Measurements from ENCODE around the gene NGFR.

DNA sequence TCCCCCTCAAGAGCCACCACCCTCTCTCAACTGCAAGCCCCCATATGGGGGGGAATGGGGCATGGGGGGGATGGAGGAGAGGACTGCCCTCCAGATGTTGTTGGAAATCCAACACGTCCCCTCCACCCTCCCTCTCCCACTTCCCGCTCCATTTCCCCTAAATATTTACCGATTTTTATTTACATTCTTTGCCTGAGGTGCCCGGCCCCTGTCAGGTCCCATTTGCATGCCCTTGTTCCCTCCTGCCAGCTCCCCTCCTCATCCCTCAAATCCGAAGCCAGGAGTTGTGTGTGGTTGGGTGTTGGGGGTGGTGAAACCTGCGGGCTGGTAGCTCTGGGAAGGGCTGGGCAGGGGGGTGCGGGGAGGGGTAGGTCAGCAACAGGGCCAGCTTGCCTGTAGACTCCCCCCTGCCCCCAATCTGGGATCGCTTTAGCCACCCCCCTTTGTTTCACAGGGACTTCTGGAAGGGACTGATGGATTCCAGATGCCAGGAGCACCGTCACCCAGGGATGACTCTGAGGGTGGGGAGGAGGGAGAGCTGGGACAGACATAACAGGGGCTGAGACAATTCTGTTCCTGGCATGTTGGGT is 39.7 kb upstream of the NGFR start:
- TF ChIP-seq, protein P1, sequence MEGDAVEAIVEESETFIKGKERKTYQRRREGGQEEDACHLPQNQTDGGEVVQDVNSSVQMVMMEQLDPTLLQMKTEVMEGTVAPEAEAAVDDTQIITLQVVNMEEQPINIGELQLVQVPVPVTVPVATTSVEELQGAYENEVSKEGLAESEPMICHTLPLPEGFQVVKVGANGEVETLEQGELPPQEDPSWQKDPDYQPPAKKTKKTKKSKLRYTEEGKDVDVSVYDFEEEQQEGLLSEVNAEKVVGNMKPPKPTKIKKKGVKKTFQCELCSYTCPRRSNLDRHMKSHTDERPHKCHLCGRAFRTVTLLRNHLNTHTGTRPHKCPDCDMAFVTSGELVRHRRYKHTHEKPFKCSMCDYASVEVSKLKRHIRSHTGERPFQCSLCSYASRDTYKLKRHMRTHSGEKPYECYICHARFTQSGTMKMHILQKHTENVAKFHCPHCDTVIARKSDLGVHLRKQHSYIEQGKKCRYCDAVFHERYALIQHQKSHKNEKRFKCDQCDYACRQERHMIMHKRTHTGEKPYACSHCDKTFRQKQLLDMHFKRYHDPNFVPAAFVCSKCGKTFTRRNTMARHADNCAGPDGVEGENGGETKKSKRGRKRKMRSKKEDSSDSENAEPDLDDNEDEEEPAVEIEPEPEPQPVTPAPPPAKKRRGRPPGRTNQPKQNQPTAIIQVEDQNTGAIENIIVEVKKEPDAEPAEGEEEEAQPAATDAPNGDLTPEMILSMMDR (IDR thresholded peaks at IDR 0.05 in 2 of 3, conservative IDR thresholded peaks at IDR 0.05 in 1 of 3; ENCODE audit: insufficient read depth in 2 of 3, low read depth in 1 of 3, low read length in 3 of 3) = no peak
- TF ChIP-seq GTF2F1 (IDR thresholded peaks at IDR 0.05; ENCODE audit: low read depth, low read length) = no peak
- TF ChIP-seq EZH2 (IDR thresholded peaks at IDR 0.05; ENCODE audit: borderline replicate concordance, low read depth, low read length) = no peak
- TF ChIP-seq NR2F6 (CRISPR knock-in tag; IDR thresholded peaks at IDR 0.05) = no peak
- TF ChIP-seq, protein P2, sequence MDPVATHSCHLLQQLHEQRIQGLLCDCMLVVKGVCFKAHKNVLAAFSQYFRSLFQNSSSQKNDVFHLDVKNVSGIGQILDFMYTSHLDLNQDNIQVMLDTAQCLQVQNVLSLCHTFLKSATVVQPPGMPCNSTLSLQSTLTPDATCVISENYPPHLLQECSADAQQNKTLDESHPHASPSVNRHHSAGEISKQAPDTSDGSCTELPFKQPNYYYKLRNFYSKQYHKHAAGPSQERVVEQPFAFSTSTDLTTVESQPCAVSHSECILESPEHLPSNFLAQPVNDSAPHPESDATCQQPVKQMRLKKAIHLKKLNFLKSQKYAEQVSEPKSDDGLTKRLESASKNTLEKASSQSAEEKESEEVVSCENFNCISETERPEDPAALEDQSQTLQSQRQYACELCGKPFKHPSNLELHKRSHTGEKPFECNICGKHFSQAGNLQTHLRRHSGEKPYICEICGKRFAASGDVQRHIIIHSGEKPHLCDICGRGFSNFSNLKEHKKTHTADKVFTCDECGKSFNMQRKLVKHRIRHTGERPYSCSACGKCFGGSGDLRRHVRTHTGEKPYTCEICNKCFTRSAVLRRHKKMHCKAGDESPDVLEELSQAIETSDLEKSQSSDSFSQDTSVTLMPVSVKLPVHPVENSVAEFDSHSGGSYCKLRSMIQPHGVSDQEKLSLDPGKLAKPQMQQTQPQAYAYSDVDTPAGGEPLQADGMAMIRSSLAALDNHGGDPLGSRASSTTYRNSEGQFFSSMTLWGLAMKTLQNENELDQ (CRISPR knock-in tag; IDR thresholded peaks at IDR 0.05; ENCODE audit: borderline replicate concordance) = no peak
- no peak for TF ChIP-seq RFX1 (IDR thresholded peaks at IDR 0.05)
- TF ChIP-seq, protein P3, sequence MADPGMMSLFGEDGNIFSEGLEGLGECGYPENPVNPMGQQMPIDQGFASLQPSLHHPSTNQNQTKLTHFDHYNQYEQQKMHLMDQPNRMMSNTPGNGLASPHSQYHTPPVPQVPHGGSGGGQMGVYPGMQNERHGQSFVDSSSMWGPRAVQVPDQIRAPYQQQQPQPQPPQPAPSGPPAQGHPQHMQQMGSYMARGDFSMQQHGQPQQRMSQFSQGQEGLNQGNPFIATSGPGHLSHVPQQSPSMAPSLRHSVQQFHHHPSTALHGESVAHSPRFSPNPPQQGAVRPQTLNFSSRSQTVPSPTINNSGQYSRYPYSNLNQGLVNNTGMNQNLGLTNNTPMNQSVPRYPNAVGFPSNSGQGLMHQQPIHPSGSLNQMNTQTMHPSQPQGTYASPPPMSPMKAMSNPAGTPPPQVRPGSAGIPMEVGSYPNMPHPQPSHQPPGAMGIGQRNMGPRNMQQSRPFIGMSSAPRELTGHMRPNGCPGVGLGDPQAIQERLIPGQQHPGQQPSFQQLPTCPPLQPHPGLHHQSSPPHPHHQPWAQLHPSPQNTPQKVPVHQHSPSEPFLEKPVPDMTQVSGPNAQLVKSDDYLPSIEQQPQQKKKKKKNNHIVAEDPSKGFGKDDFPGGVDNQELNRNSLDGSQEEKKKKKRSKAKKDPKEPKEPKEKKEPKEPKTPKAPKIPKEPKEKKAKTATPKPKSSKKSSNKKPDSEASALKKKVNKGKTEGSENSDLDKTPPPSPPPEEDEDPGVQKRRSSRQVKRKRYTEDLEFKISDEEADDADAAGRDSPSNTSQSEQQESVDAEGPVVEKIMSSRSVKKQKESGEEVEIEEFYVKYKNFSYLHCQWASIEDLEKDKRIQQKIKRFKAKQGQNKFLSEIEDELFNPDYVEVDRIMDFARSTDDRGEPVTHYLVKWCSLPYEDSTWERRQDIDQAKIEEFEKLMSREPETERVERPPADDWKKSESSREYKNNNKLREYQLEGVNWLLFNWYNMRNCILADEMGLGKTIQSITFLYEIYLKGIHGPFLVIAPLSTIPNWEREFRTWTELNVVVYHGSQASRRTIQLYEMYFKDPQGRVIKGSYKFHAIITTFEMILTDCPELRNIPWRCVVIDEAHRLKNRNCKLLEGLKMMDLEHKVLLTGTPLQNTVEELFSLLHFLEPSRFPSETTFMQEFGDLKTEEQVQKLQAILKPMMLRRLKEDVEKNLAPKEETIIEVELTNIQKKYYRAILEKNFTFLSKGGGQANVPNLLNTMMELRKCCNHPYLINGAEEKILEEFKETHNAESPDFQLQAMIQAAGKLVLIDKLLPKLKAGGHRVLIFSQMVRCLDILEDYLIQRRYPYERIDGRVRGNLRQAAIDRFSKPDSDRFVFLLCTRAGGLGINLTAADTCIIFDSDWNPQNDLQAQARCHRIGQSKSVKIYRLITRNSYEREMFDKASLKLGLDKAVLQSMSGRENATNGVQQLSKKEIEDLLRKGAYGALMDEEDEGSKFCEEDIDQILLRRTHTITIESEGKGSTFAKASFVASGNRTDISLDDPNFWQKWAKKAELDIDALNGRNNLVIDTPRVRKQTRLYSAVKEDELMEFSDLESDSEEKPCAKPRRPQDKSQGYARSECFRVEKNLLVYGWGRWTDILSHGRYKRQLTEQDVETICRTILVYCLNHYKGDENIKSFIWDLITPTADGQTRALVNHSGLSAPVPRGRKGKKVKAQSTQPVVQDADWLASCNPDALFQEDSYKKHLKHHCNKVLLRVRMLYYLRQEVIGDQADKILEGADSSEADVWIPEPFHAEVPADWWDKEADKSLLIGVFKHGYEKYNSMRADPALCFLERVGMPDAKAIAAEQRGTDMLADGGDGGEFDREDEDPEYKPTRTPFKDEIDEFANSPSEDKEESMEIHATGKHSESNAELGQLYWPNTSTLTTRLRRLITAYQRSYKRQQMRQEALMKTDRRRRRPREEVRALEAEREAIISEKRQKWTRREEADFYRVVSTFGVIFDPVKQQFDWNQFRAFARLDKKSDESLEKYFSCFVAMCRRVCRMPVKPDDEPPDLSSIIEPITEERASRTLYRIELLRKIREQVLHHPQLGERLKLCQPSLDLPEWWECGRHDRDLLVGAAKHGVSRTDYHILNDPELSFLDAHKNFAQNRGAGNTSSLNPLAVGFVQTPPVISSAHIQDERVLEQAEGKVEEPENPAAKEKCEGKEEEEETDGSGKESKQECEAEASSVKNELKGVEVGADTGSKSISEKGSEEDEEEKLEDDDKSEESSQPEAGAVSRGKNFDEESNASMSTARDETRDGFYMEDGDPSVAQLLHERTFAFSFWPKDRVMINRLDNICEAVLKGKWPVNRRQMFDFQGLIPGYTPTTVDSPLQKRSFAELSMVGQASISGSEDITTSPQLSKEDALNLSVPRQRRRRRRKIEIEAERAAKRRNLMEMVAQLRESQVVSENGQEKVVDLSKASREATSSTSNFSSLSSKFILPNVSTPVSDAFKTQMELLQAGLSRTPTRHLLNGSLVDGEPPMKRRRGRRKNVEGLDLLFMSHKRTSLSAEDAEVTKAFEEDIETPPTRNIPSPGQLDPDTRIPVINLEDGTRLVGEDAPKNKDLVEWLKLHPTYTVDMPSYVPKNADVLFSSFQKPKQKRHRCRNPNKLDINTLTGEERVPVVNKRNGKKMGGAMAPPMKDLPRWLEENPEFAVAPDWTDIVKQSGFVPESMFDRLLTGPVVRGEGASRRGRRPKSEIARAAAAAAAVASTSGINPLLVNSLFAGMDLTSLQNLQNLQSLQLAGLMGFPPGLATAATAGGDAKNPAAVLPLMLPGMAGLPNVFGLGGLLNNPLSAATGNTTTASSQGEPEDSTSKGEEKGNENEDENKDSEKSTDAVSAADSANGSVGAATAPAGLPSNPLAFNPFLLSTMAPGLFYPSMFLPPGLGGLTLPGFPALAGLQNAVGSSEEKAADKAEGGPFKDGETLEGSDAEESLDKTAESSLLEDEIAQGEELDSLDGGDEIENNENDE (IDR thresholded peaks at IDR 0.05; ENCODE audit: low read depth, low read length) = no peak
